ENCODE measurements around the gene TM4SF18. TPM values are rescaled to one million over a fixed set of nuclear protein-coding genes. Genes with fewer than 3 reads are reported as not detected.

TM4SF18 gene
- total RNA-seq, 1 experiment from 2014 or later, result not detected

DNA sequence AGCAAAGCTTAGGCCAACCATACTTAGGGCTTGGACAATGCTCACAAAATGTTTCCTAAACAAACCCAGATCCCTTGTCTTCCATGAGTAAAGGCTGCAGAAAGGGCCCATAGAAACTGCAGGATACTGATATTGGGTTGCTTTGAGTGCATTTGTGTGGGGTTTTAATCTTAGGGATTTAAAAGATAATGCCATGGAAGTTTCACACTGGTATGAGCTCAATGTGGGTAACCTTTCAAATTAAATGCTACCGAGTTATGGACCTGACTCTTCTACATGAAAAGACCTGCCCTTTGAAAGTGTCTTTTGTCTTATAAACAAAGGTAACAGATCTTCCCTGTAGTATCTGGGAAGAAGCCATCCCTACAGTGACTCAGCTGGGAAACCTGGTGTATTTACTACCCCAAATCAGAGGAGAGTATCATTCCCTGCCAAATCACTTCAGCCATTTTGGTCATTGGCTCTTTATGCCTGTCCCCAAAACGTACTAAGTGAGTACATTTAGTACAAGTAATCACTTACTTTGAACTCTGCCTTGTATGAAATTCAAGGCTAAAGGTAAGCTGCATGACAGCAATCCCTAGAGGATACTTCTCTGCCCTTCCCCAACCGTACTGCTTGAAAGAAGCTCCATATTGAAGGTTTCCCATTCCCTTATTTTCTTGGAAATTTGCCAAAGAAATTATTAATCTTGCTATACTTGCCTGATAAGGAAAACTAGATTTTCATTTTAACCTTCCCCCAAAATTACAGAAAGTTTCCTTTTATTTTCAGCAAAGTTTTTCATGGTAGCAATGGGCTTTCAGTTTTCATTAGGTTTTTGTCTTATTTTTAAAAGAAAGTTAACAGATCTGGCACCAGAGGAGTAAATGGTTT, 36.8 kb upstream of the TM4SF18 start:
- Histone ChIP-seq H3K9me2 (ENCODE audit: insufficient read depth) (no peaks in the 10 kb centered on the region), H3K4me1 (replicated peaks; ENCODE audit: insufficient read depth) (peaks cover 93% of the 10 kb centered on the region), H2AFZ (no peak overlapping the region), H3K4me2 (peak overlapping the region; percentile 98), H3K27ac (peak overlapping the region; percentile 99), H3K27me3 (ENCODE audit: insufficient read depth, low read depth) (no peaks in the 10 kb centered on the region), H3K4me3 (no peak overlapping the region), H3K79me2 (ENCODE audit: low read depth) (peaks cover 46% of the 10 kb centered on the region), H3F3A (ENCODE audit: insufficient read depth, low read depth) (peaks cover 82% of the 10 kb centered on the region), H4K20me1 (ENCODE audit: insufficient read depth) (no peaks in the 10 kb centered on the region), H3K9me3 (ENCODE audit: insufficient read depth, low read depth) (no peaks in the 10 kb centered on the region; the same call in 1 of the 2 replicates), H3K36me3 (ENCODE audit: low read depth) (peaks cover 65% of the 10 kb centered on the region)
- BruUV-seq (replicated peaks), result no TSS peak
- intact Hi-C loops (cut with micrococcal nuclease; ENCODE audit: unreplicated experiment), result no loop called here
- TF ChIP-seq EZH2 (IDR thresholded peaks at IDR 0.05; ENCODE audit: low read depth), result no peak
- TF ChIP-seq, protein P1, sequence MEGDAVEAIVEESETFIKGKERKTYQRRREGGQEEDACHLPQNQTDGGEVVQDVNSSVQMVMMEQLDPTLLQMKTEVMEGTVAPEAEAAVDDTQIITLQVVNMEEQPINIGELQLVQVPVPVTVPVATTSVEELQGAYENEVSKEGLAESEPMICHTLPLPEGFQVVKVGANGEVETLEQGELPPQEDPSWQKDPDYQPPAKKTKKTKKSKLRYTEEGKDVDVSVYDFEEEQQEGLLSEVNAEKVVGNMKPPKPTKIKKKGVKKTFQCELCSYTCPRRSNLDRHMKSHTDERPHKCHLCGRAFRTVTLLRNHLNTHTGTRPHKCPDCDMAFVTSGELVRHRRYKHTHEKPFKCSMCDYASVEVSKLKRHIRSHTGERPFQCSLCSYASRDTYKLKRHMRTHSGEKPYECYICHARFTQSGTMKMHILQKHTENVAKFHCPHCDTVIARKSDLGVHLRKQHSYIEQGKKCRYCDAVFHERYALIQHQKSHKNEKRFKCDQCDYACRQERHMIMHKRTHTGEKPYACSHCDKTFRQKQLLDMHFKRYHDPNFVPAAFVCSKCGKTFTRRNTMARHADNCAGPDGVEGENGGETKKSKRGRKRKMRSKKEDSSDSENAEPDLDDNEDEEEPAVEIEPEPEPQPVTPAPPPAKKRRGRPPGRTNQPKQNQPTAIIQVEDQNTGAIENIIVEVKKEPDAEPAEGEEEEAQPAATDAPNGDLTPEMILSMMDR (conservative IDR thresholded peaks at IDR 0.05), result no peak
- POLR2A ChIA-PET (ENCODE audit: unreplicated experiment), result interaction anchor here (0.5 kb wide), 1 partner anchor 330 kb away, joined by 4 read pairs; no protein-coding TSS in a partner anchor
- no peak for DNase-seq
- CTCF ChIA-PET, result interaction anchor here (0.6 kb wide), 1 partner anchor 22 kb away, joined by 3 read pairs; no protein-coding TSS in a partner anchor

GRCh38 chr3:149368674-149369497, 35.5 kb upstream of the TM4SF18 start:
- Histone ChIP-seq H3K9me3 (ENCODE audit: insufficient read depth, low read depth) (no peaks in the 10 kb centered on the region; the same call in 1 of the 2 replicates), H3K36me3 (ENCODE audit: low read depth) (peaks cover 51% of the 10 kb centered on the region), H3K4me2 (no peak overlapping the region), H2AFZ (no peak overlapping the region), H4K20me1 (ENCODE audit: insufficient read depth) (no peaks in the 10 kb centered on the region), H3K79me2 (ENCODE audit: low read depth) (peaks cover 33% of the 10 kb centered on the region), H3K4me1 (replicated peaks; ENCODE audit: insufficient read depth) (peaks cover 80% of the 10 kb centered on the region), H3K27ac (peak overlapping the region; percentile 99), H3K27me3 (ENCODE audit: insufficient read depth, low read depth) (no peaks in the 10 kb centered on the region), H3F3A (ENCODE audit: insufficient read depth, low read depth) (peaks cover 76% of the 10 kb centered on the region), H3K9me2 (ENCODE audit: insufficient read depth) (no peaks in the 10 kb centered on the region), H3K4me3 (no peak overlapping the region)
- CTCF ChIA-PET, result no interaction called here
- peak in 1 of 2 experiments; percentile 58 for DNase-seq
- POLR2A ChIA-PET (ENCODE audit: unreplicated experiment), result interaction anchor here (0.6 to 0.7 kb wide), 2 partner anchors 8 to 531 kb away, joined by 3 to 5 read pairs; partner anchors contain the start of gene TM4SF1
- TF ChIP-seq, protein P1 (conservative IDR thresholded peaks at IDR 0.05), result no peak; the same call in 1 of the 2 replicates
- no peak for TF ChIP-seq EZH2 (IDR thresholded peaks at IDR 0.05; ENCODE audit: low read depth)
- intact Hi-C loops (cut with micrococcal nuclease; ENCODE audit: unreplicated experiment), result no loop called here
- BruUV-seq (replicated peaks), result no TSS peak

- no peaks in the 10 kb centered on the region for H3K27me3 ChIP-seq (ENCODE audit: insufficient read depth, low read depth)
- POLR2A ChIA-PET (ENCODE audit: unreplicated experiment), result interaction anchor here (0.6 to 0.7 kb wide), 2 partner anchors 9 to 532 kb away, joined by 3 to 5 read pairs; partner anchors contain the start of gene TM4SF1
- H3K79me2 ChIP-seq (ENCODE audit: low read depth), result peaks cover 27% of the 10 kb centered on the region
- no peaks in the 10 kb centered on the region for H3K9me2 ChIP-seq (ENCODE audit: insufficient read depth)
- peak overlapping the region; percentile 99 for H3K27ac ChIP-seq
- peak in 1 of 2 experiments; percentile 46 for DNase-seq
- H3K4me3 ChIP-seq, result no peak overlapping the region
- H4K20me1 ChIP-seq (ENCODE audit: insufficient read depth), result no peaks in the 10 kb centered on the region
- H2AFZ ChIP-seq, result no peak overlapping the region
- no peak overlapping the region for H3K4me2 ChIP-seq
- no peaks in the 10 kb centered on the region; the same call in 1 of the 2 replicates for H3K9me3 ChIP-seq (ENCODE audit: insufficient read depth, low read depth)
- intact Hi-C loops (cut with micrococcal nuclease; ENCODE audit: unreplicated experiment), result no loop called here
- peaks cover 45% of the 10 kb centered on the region for H3K36me3 ChIP-seq (ENCODE audit: low read depth)
- TF ChIP-seq, protein P1 (conservative IDR thresholded peaks at IDR 0.05), result no peak
- TF ChIP-seq EZH2 (IDR thresholded peaks at IDR 0.05; ENCODE audit: low read depth), result no peak
- no TSS peak for BruUV-seq (replicated peaks)
- peaks cover 73% of the 10 kb centered on the region for H3F3A ChIP-seq (ENCODE audit: insufficient read depth, low read depth)
- peaks cover 73% of the 10 kb centered on the region for H3K4me1 ChIP-seq (replicated peaks; ENCODE audit: insufficient read depth)
- CTCF ChIA-PET, result interaction anchor here (0.6 kb wide), 1 partner anchor 189 kb away, joined by 3 read pairs; no protein-coding TSS in a partner anchor
Measured at GRCh38 chr3:149368201-149368673, 34.8 kb upstream of the TM4SF18 start.

All from PC-9 (cell line).